ENCODE data around the gene BIRC3.

Gene BIRC3

GRCh38 chr11:102286292-102286691 lies 31.0 kb upstream of the BIRC3 start:
- no peak for DNase-seq (ENCODE audit: low read depth)
- no peak for TF ChIP-seq CTCF (IDR thresholded peaks at IDR 0.05; ENCODE audit: low read length, missing control alignments)
- no peak overlapping the region for H3K4me3 ChIP-seq (replicated peaks; ENCODE audit: low read depth, low read length)

GRCh38 chr11:102287964-102288724 lies 29.1 kb upstream of the BIRC3 start:
- H3K4me3 ChIP-seq (replicated peaks; ENCODE audit: low read depth, low read length) = peak overlapping the region; percentile 37
- peak; percentile 67 for TF ChIP-seq CTCF (IDR thresholded peaks at IDR 0.05; ENCODE audit: low read length, missing control alignments)
- DNase-seq (ENCODE audit: low read depth) = peak; percentile 87

- DNase-seq (ENCODE audit: low read depth) = no peak
- no peak for TF ChIP-seq CTCF (IDR thresholded peaks at IDR 0.05; ENCODE audit: low read length, missing control alignments)
- H3K4me3 ChIP-seq (replicated peaks; ENCODE audit: low read depth, low read length) = no peak overlapping the region
These were observed 28.6 kb upstream of the BIRC3 start for GRCh38 chr11:102288725-102289083.

GRCh38 chr11:102289592-102289991 lies 27.7 kb upstream of the BIRC3 start:
- no peak for TF ChIP-seq CTCF (IDR thresholded peaks at IDR 0.05; ENCODE audit: low read length, missing control alignments)
- H3K4me3 ChIP-seq (replicated peaks; ENCODE audit: low read depth, low read length) = no peak overlapping the region
- DNase-seq (ENCODE audit: low read depth) = no peak

- DNase-seq (ENCODE audit: low read depth) = no peak
These were observed 25.5 kb upstream of the BIRC3 start for GRCh38 chr11:102291831-102292230.

GRCh38 chr11:102292933-102293332 lies 24.4 kb upstream of the BIRC3 start:
- no peak overlapping the region for H3K4me3 ChIP-seq (replicated peaks; ENCODE audit: low read depth, low read length)
- TF ChIP-seq CTCF (IDR thresholded peaks at IDR 0.05; ENCODE audit: low read length, missing control alignments) = no peak
- DNase-seq (ENCODE audit: low read depth) = no peak

More at GRCh38 chr11:102291831-102292230, 25.5 kb upstream of the BIRC3 start:
- no peak overlapping the region for H3K4me3 ChIP-seq (replicated peaks; ENCODE audit: low read depth, low read length)
- TF ChIP-seq CTCF (IDR thresholded peaks at IDR 0.05; ENCODE audit: low read length, missing control alignments) = no peak

Measured in fibroblast of pulmonary artery (primary cell).